Fibroblast of upper back skin (primary cell): ENCODE measurements around the gene CCPG1.
A peak's percentile ranks its signal among the peaks of the same experiment; 100 is the strongest.
"Not testable (repeated sequence)": the region's sequence is repeated elsewhere in the genome, so short reads cannot be mapped to it uniquely, and the experiment has no call there.

ENCODE experiments used
- DNase-seq: peaks from one replicate; pipeline ENCODE4 v3.0.0-alpha.2; 2013

Gene CCPG1

GRCh38 chr15:55408012-55408928 lies at the start of gene CCPG1, which contains the start of gene PIERCE2:
Gene CCPG1 (minus strand): TSS chr15:55408359. CDS start chr15:55389424, 18,935 bp downstream.
Gene PIERCE2 (plus strand): TSS chr15:55408495. CDS start chr15:55408769, 274 bp downstream.
- peak; percentile 93 for DNase-seq

- DNase-seq, result no peak
Observed at GRCh38 chr15:55457401-55458022, 49.4 kb upstream of the CCPG1 start.

DNA sequence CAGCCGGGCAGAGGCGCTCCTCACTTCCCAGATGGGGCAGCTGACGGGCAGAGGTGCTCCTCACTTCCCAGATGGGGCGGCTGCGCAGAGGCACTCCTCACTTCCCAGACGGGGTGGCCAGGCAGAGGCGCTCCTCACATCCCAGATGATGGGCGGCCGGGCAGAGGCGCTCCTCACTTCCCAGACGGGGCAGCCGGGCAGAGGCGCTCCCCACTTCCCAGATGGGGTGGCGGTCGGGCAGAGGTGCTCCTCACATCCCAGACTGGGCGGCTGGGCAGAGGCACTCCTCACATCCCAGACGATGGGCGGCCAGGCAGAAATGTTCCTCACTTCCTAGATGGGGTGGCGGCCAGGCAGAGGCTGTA lies 38.9 kb upstream of the CCPG1 start:
- not testable (repeated sequence) for DNase-seq

- not testable (repeated sequence) for DNase-seq
Observed at GRCh38 chr15:55446379-55447029, 38.3 kb upstream of the CCPG1 start.

- DNase-seq, result not testable (repeated sequence)
Observed at GRCh38 chr15:55445936-55446335, 37.8 kb upstream of the CCPG1 start.

- DNase-seq, result not testable (repeated sequence)
Observed at GRCh38 chr15:55443141-55443540, 35.0 kb upstream of the CCPG1 start.

GRCh38 chr15:55434989-55435825 lies 27.0 kb upstream of the CCPG1 start:
- peak; percentile 53 for DNase-seq

DNA sequence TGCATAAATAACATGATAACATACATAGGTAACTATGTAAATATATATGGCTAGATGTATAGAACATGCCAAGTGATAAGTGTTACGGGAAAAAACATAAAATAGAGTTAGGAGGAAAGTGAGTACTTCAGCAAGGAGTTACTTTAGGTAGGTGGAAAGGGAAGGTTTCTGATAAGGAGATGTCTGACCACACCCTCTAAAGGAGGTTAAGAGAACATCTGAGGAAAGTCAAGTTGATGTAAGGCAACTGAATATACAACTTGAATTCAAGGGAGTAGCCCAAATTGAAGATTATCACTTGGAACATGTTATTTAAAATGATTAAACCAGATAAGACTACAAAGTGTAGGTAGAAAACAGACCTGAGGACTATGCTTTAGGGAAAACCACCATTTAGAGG lies 13.9 kb upstream of the CCPG1 start:
- no peak for DNase-seq

GRCh38 chr15:55420171-55420866 lies 12.2 kb upstream of the CCPG1 start:
- no peak for DNase-seq

DNA sequence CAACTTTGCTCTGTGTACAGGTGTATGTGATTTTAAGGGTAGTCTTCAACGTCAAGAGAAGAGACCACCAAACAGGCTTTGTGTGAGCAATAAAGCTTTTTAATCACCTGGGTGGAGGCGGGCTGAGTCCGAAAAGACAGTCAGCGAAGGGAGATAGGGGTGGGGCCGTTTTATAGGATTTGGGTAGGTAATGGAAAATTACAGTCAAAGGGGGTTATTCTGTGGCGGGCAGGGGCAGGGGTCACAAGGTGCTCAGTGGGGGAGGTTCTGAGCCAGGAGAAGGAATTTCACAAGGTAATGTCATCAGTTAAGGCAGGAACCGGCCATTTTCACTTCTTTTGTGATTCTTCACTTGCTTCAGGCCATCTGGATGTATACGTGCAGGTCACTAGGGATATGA lies 9.5 kb upstream of the CCPG1 start:
- DNase-seq, result not testable (repeated sequence)

- not testable (repeated sequence) for DNase-seq
Observed at GRCh38 chr15:55408976-55409375, 817 bp upstream of the CCPG1 start.

DNA sequence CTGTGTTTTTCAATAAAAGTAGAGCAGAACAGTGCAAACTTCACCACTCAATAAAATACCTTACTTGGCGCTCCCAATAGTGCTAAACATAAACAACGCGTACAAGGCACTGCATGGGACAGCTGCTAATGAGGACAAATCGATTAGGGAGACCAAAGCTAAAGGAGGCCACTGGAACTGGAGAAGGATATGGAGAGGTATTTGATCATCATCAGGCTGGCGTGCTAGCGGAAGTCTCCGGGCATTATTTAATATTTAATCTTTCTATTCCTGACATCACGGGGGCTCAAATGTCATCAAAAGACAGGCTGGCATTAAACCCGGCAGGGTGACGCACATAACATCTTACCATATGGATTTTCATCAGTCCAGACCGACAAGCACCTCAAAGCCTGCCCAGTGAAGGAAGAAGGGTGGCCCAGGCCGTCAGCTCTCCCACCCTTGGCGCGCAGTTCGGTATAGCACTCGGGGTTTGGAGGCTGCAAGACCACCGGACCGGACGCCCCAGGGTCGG lies 604 bp downstream of the CCPG1 start:
- DNase-seq, result no peak

GRCh38 chr15:55403531-55403930 lies 4.6 kb downstream of the CCPG1 start:
- peak; percentile 59 for DNase-seq

GRCh38 chr15:55402707-55403106 lies 5.5 kb downstream of the CCPG1 start:
- peak; percentile 53 for DNase-seq

DNA sequence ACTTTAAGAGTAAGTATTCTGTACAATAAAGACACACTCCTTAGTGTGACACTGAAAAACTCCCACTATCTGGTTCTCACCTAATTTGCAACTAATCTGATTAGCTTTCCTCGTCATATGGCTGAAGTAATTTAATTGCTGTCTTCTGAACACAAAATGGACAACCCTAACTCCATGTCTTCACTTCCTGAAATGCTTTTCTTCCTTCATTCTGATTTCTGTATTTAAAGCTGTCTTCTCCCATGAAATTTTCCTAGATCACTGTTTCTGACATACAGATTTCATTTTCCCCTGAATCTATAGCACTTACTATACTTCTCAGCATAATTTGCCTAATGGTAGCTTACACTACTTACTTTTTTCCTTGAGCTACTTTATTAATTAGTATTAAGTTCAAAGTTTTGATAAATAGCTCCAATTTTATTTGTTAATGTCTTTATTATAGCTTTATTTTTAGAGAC lies 6.3 kb downstream of the CCPG1 start:
- no peak for DNase-seq

GRCh38 chr15:55400050-55400449 lies 8.1 kb downstream of the CCPG1 start:
- not testable (repeated sequence) for DNase-seq

GRCh38 chr15:55398243-55398642 lies 9.9 kb downstream of the CCPG1 start:
- DNase-seq, result no peak

- DNase-seq, result no peak
Observed at GRCh38 chr15:55394694-55395093, 13.5 kb downstream of the CCPG1 start.

DNA sequence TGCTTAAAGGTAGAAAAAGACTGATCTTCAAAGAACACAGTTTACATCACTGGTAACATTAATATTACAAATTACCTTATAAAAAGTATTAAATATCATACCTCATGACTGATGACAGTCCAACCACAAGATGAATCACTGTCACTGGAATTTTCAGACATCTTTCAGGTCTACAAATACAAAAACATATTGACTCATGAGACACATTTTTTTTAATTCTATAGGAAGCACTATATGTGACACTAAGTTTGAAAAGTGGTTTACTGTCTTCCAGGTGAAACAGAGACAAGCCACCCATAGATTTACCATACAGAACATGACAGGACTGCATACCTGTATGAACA lies 18.9 kb downstream of the CCPG1 start:
- DNase-seq, result peak; percentile 41

DNA sequence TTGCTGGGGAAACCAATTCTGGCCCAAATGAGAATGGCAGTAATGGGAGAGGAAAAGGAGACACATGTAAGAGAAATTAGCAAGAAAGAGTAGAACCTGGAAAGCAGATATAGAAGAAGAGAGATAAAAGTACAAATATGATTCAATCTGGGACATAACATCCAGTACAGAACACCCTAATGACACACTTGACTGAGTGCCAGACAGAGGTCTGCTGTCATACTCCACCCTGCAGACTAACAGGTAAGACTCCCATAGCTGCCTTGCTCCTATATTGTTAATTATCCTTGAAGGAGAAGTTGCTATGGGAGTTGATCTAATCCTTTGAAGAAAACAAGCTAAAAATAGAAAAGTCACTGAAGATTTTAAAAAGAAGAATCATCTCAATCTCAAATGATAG lies 21.1 kb downstream of the CCPG1 start:
- DNase-seq, result no peak

- DNase-seq, result no peak
Observed at GRCh38 chr15:55383687-55384086, 24.5 kb downstream of the CCPG1 start.

DNA sequence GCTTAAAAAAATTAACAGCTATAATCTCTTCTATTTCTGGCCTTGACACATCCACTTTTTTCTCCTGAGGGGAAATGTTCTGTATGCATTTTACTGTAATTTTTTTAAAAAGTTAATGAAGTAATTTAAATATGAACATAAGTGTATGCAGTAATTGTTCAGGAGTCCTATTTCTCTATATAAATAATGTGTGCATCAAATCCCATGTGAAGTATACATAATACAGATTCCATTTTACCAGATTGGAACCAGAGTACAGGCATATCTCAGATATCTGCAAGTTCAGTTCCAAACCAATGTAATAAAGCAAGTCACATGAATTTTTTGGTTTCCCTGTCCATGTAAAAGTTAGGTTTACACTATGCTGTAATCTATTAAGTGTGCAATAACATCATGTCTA lies 26.6 kb downstream of the CCPG1 start:
- no peak for DNase-seq
